PC-3 (cell line): Measurements from ENCODE around the gene HDC. TPM values are rescaled to one million over a fixed set of nuclear protein-coding genes. Genes with fewer than 3 reads are reported as not detected.

Source experiments
- ATAC-seq: fragments of 200-7000 bp; cut with Tn5 transposase; 2 replicates; pipeline ENCODE4 v1.9.1; 2020; ENCODE audit warnings: mild to moderate bottlenecking, moderate library complexity
- BruUV-seq: library from RNA; stranded (reverse); fragments of 400-500 nt; replicated peaks from 2 replicates; lab custom pipeline; 2021; lab: Mats Ljungman, UMichigan
- CTCF ChIA-PET: fragments of 300-600 bp; sonication (Branson Sonifier 250); formaldehyde crosslinking; loops from one replicate; lab custom pipeline; 2022; ENCODE audit warnings: antibody characterized with exemption; lab: Charles Lee
- POLR2A ChIA-PET: fragments of 300-600 bp; sonication (Branson Sonifier 250); formaldehyde crosslinking; loops from one replicate; lab custom pipeline; 2022; ENCODE audit warnings: antibody characterized with exemption; ENCODE audit not compliant: unreplicated experiment; lab: Charles Lee
- DNase-seq: peaks from one replicate; pipeline ENCODE4 v3.0.0-alpha.2; 2015
- H2AFZ ChIP-seq: fragments of 300-600 bp; sonication (generic); 2 replicates; pipeline ENCODE4 v1.6.0; 2016; ENCODE audit warnings: antibody characterized with exemption, low read length
- H3F3A ChIP-seq: fragments of 300-600 bp; sonication (generic); one replicate; pipeline ENCODE4 v1.6.0; 2017; ENCODE audit warnings: antibody characterized with exemption, low read length, control low read depth, mild to moderate bottlenecking; ENCODE audit not compliant: unreplicated experiment
- H3K27ac ChIP-seq: fragments of 300-600 bp; sonication (generic); 2 replicates; pipeline ENCODE4 v1.5.1; 2016; ENCODE audit warnings: mild to moderate bottlenecking, low read length
- H3K27me3 ChIP-seq: fragments of 300-600 bp; sonication (generic); 2 replicates; pipeline ENCODE4 v1.6.1; 2016; ENCODE audit warnings: low read length, mixed read lengths
- H3K36me3 ChIP-seq: fragments of 300-600 bp; sonication (generic); 2 replicates; pipeline ENCODE4 v1.6.1; 2016; ENCODE audit warnings: low read depth, mixed run types, low read length, mixed read lengths
- H3K4me1 ChIP-seq: fragments of 300-600 bp; sonication (generic); 2 replicates; pipeline ENCODE4 v1.5.1; 2016; ENCODE audit warnings: low read length; ENCODE audit not compliant: insufficient read depth
- H3K4me2 ChIP-seq: fragments of 300-600 bp; sonication (generic); 2 replicates; pipeline ENCODE4 v1.6.0; 2016; ENCODE audit warnings: low read length
- H3K4me3 ChIP-seq: fragments of 300-600 bp; sonication (generic); 2 replicates; pipeline ENCODE4 v1.5.1; 2016; ENCODE audit warnings: mild to moderate bottlenecking, low read length, mixed read lengths
- H3K79me2 ChIP-seq: fragments of 300-600 bp; sonication (generic); 2 replicates; pipeline ENCODE4 v1.6.1; 2017; ENCODE audit warnings: low read length, mixed read lengths
- H3K9ac ChIP-seq: fragments of 300-600 bp; sonication (generic); 2 replicates; pipeline ENCODE4 v1.6.0; 2016; ENCODE audit warnings: mild to moderate bottlenecking, low read length
- H3K9me2 ChIP-seq: fragments of 300-600 bp; sonication (generic); replicated peaks from 2 replicates; pipeline ENCODE4 v1.6.1; 2016; ENCODE audit warnings: mixed run types, low read length, mixed read lengths
- H3K9me3 ChIP-seq: fragments of 300-600 bp; sonication (generic); 2 replicates; pipeline ENCODE4 v1.6.1; 2016; ENCODE audit warnings: low read length, mixed read lengths
- H4K20me1 ChIP-seq: fragments of 300-600 bp; sonication (generic); 2 replicates; pipeline ENCODE4 v1.6.1; 2016; ENCODE audit warnings: low read length, mixed read lengths
- CTCF ChIP-seq: fragments of 300-600 bp; sonication (generic); conservative IDR thresholded peaks from 2 replicates; pipeline ENCODE4 v1.5.1; 2017; ENCODE audit warnings: antibody characterized with exemption, low read depth, mild to moderate bottlenecking, low read length
- EZH2 ChIP-seq: fragments of 300-600 bp; sonication (generic); IDR thresholded peaks from one replicate; pipeline ENCODE4 v1.6.1; 2017; ENCODE audit warnings: antibody characterized with exemption, mild to moderate bottlenecking, low read length; ENCODE audit not compliant: unreplicated experiment
- EZH2phosphoT487 ChIP-seq: fragments of 300-600 bp; sonication (generic); IDR thresholded peaks from 2 replicates; pipeline ENCODE4 v1.6.1; 2018; ENCODE audit warnings: mild to moderate bottlenecking, antibody characterized with exemption, low read length, borderline replicate concordance
- intact Hi-C: fragments of 100-400 bp; cut with micrococcal nuclease; formaldehyde crosslinking; loops from 2 replicates; pipeline ENCODE4 v1.9.0; 2023
- total RNA-seq: library from RNA; depleted of rRNA; stranded (reverse); fragments of >200 nt; gene quantifications from 2 replicates; pipeline ENCODE4 v1.2.3, GENCODE V29; 2014

HDC gene
- total RNA-seq, 1 experiment from 2014 or later = not detected

GRCh38 chr15:50304836-50305235, 39.3 kb upstream of the HDC start:
- CTCF ChIA-PET = no interaction called here
- ATAC-seq (no peak), DNase-seq (no peak)
- no peak overlapping the region for H3K4me2 ChIP-seq
- H3K79me2 ChIP-seq = no peaks in the 10 kb centered on the region
- H2AFZ ChIP-seq = no peak overlapping the region
- H3K4me3 ChIP-seq = no peak overlapping the region
- no peaks in the 10 kb centered on the region for H3K9me3 ChIP-seq
- no peaks in the 10 kb centered on the region for H3F3A ChIP-seq
- intact Hi-C loops = no loop called here
- H3K4me1 ChIP-seq = no peaks in the 10 kb centered on the region
- no TSS peak for BruUV-seq
- peaks cover 11% of the 10 kb centered on the region; the same call in 1 of the 2 replicates for H3K36me3 ChIP-seq
- H3K9ac ChIP-seq = no peak overlapping the region
- no peaks in the 10 kb centered on the region for H3K27me3 ChIP-seq
- no peak overlapping the region for H3K27ac ChIP-seq
- H3K9me2 ChIP-seq = no peaks in the 10 kb centered on the region
- POLR2A ChIA-PET = no interaction called here
- TF ChIP-seq EZH2phosphoT487 (no peak), EZH2 (no peak), CTCF (no peak)
- H4K20me1 ChIP-seq = no peaks in the 10 kb centered on the region

- BruUV-seq = no TSS peak
- Histone ChIP-seq H3F3A (no peaks in the 10 kb centered on the region), H3K27me3 (no peaks in the 10 kb centered on the region), H3K27ac (no peak overlapping the region), H3K9me3 (no peaks in the 10 kb centered on the region), H3K79me2 (no peaks in the 10 kb centered on the region), H4K20me1 (no peaks in the 10 kb centered on the region), H3K9ac (no peak overlapping the region), H3K36me3 (peaks cover 9% of the 10 kb centered on the region; the same call in 1 of the 2 replicates), H3K4me1 (no peaks in the 10 kb centered on the region), H3K9me2 (no peaks in the 10 kb centered on the region), H3K4me2 (no peak overlapping the region), H2AFZ (no peak overlapping the region), H3K4me3 (no peak overlapping the region)
- intact Hi-C loops = no loop called here
- ATAC-seq (no peak), DNase-seq (no peak)
- TF ChIP-seq CTCF (no peak), EZH2phosphoT487 (no peak), EZH2 (no peak)
- ChIA-PET CTCF (no interaction called here), POLR2A (no interaction called here)
Observed at GRCh38 chr15:50302581-50302980, 37.1 kb upstream of the HDC start.

- TF ChIP-seq EZH2phosphoT487 (no peak), CTCF (no peak), EZH2 (no peak)
- ATAC-seq (no peak), DNase-seq (no peak)
- intact Hi-C loops = no loop called here
- Histone ChIP-seq H3K4me2 (no peak overlapping the region), H3K4me3 (no peak overlapping the region), H3K4me1 (no peaks in the 10 kb centered on the region), H3K9me3 (no peaks in the 10 kb centered on the region), H3K79me2 (no peaks in the 10 kb centered on the region), H3K9me2 (no peaks in the 10 kb centered on the region), H2AFZ (no peak overlapping the region), H3K27ac (no peak overlapping the region), H3K9ac (no peak overlapping the region), H3F3A (no peaks in the 10 kb centered on the region), H4K20me1 (no peaks in the 10 kb centered on the region), H3K36me3 (peaks cover 17% of the 10 kb centered on the region; the same call in 1 of the 2 replicates), H3K27me3 (no peaks in the 10 kb centered on the region)
- ChIA-PET CTCF (no interaction called here), POLR2A (no interaction called here)
- no TSS peak for BruUV-seq
Observed at GRCh38 chr15:50298340-50298739, 32.8 kb upstream of the HDC start.
